ENCODE data around the gene AREG.

AREG gene

DNA sequence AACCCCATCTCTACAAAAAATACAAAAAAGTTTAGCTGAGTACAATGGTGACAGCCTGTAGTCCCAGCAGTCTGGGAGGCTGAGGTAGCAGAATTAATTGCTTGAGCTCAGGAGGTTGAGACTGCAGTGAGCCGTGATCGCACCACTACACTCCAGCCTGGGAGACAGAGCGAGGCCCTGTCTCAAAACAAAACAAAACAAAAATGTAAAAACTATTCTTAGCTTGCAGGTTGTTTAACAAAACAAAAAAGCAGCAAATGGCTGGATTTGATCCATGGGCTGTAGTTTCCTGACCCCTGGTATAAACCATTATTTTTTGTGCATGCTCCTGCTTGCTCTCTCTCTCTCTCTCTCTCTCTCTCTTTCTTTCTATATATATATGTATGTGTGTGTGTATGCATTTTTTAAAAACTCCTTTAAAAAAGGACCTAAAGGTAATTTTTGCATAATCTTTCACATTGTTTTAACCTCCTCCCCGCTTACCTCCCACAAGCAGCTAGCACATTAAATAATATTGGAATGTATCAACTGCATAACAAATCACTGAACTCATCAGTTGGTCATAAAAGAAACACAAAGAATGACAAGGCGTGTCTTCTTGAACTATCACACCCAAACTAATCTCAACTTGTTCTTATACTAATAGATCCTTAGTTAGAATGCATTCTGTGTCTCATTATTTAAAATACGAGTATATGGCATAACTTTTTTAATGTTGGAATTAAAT is 4.8 kb downstream of the AREG start:
- Histone ChIP-seq H3K4me2 (ENCODE audit: low read depth, low read length) (no peak overlapping the region), H3K9me2 (replicated peaks; ENCODE audit: insufficient read depth, low read length) (no peaks in the 10 kb centered on the region), H4K20me1 (ENCODE audit: insufficient read depth, low read length) (no peaks in the 10 kb centered on the region), H3K27me3 (replicated peaks; ENCODE audit: insufficient read depth, low read length) (no peaks in the 10 kb centered on the region), H3K4me3 (ENCODE audit: low read length) (no peak overlapping the region), H3K9ac (ENCODE audit: low read length) (no peak overlapping the region), H3F3A (ENCODE audit: insufficient read depth, low read length) (peaks cover 10% of the 10 kb centered on the region), H3K4me1 (ENCODE audit: low read length) (0 out of 2 replicates have a peak, but pooled peaks cover 6% of the 10 kb centered on the region), H3K27ac (ENCODE audit: low read length) (no peak overlapping the region), H2AFZ (ENCODE audit: low read length) (no peak overlapping the region), H3K9me3 (replicated peaks; ENCODE audit: insufficient read depth, low read length) (no peaks in the 10 kb centered on the region), H3K36me3 (replicated peaks; ENCODE audit: insufficient read depth, low read length) (no peaks in the 10 kb centered on the region), H3K79me2 (ENCODE audit: low read length) (no peaks in the 10 kb centered on the region)
- no peak for DNase-seq
- TF ChIP-seq, protein P1, sequence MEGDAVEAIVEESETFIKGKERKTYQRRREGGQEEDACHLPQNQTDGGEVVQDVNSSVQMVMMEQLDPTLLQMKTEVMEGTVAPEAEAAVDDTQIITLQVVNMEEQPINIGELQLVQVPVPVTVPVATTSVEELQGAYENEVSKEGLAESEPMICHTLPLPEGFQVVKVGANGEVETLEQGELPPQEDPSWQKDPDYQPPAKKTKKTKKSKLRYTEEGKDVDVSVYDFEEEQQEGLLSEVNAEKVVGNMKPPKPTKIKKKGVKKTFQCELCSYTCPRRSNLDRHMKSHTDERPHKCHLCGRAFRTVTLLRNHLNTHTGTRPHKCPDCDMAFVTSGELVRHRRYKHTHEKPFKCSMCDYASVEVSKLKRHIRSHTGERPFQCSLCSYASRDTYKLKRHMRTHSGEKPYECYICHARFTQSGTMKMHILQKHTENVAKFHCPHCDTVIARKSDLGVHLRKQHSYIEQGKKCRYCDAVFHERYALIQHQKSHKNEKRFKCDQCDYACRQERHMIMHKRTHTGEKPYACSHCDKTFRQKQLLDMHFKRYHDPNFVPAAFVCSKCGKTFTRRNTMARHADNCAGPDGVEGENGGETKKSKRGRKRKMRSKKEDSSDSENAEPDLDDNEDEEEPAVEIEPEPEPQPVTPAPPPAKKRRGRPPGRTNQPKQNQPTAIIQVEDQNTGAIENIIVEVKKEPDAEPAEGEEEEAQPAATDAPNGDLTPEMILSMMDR (IDR thresholded peaks at IDR 0.05; ENCODE audit: low read length), result no peak
- TF ChIP-seq EZH2 (optimal IDR thresholded peaks at IDR 0.05; ENCODE audit: low read depth, low read length) (no peak), EZH2phosphoT487 (IDR thresholded peaks at IDR 0.05; ENCODE audit: low read length) (no peak)

DNA sequence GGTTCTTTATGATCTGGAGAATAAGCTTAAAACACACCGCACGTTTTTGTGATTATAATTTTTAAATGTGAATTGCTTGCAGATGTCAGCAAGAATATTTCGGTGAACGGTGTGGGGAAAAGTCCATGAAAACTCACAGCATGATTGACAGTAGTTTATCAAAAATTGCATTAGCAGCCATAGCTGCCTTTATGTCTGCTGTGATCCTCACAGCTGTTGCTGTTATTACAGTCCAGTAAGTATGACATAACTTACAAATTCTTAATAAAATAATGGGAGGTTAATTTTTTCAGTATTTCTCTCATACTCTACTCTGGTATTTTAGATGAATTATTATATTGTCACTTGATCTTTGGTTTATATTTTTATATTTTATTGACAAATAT is 5.4 kb downstream of the AREG start:
- peaks cover 4% of the 10 kb centered on the region for H3F3A ChIP-seq (ENCODE audit: insufficient read depth, low read length)
- TF ChIP-seq EZH2 (optimal IDR thresholded peaks at IDR 0.05; ENCODE audit: low read depth, low read length), result no peak
- no peak for TF ChIP-seq EZH2phosphoT487 (IDR thresholded peaks at IDR 0.05; ENCODE audit: low read length)
- TF ChIP-seq, protein P1 (IDR thresholded peaks at IDR 0.05; ENCODE audit: low read length), result no peak
- no peak overlapping the region for H3K4me3 ChIP-seq (ENCODE audit: low read length)
- no peak overlapping the region for H3K4me2 ChIP-seq (ENCODE audit: low read depth, low read length)
- no peaks in the 10 kb centered on the region for H3K27me3 ChIP-seq (replicated peaks; ENCODE audit: insufficient read depth, low read length)
- 0 out of 2 replicates have a peak, but pooled peaks cover 6% of the 10 kb centered on the region for H3K4me1 ChIP-seq (ENCODE audit: low read length)
- no peaks in the 10 kb centered on the region for H3K79me2 ChIP-seq (ENCODE audit: low read length)
- H4K20me1 ChIP-seq (ENCODE audit: insufficient read depth, low read length), result no peaks in the 10 kb centered on the region
- no peak overlapping the region for H3K9ac ChIP-seq (ENCODE audit: low read length)
- H2AFZ ChIP-seq (ENCODE audit: low read length), result no peak overlapping the region
- no peak for DNase-seq
- H3K36me3 ChIP-seq (replicated peaks; ENCODE audit: insufficient read depth, low read length), result no peaks in the 10 kb centered on the region
- no peaks in the 10 kb centered on the region for H3K9me3 ChIP-seq (replicated peaks; ENCODE audit: insufficient read depth, low read length)
- H3K9me2 ChIP-seq (replicated peaks; ENCODE audit: insufficient read depth, low read length), result no peaks in the 10 kb centered on the region
- H3K27ac ChIP-seq (ENCODE audit: low read length), result no peak overlapping the region

DNA sequence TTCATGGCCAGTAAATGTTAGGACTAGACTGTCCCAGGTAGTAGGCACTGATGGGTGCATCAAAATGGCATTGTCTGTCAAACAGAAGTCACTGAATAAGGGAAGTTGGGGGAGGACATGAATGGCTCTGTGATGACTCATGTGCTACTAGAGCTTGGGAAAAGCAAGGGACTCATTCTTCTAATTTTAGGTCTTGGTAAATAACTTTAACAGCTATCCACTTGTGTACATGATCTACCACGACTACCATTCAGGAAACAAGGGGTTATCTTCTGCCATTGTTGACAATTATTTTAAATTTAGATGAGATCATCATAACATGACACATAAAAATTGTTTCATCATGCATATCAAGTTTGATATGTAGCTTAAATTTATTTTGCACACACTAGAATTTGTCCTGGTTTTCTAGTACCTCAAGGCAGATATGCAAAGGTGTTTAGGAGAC is 6.3 kb downstream of the AREG start:
- H3K4me2 ChIP-seq (ENCODE audit: low read depth, low read length), result no peak overlapping the region
- 0 out of 2 replicates have a peak, but pooled peaks cover 6% of the 10 kb centered on the region for H3K4me1 ChIP-seq (ENCODE audit: low read length)
- no peak for DNase-seq
- no peak overlapping the region for H3K27ac ChIP-seq (ENCODE audit: low read length)
- no peaks in the 10 kb centered on the region for H3K79me2 ChIP-seq (ENCODE audit: low read length)
- TF ChIP-seq, protein P1 (IDR thresholded peaks at IDR 0.05; ENCODE audit: low read length), result no peak
- TF ChIP-seq EZH2phosphoT487 (IDR thresholded peaks at IDR 0.05; ENCODE audit: low read length) (no peak), EZH2 (optimal IDR thresholded peaks at IDR 0.05; ENCODE audit: low read depth, low read length) (no peak)
- no peaks in the 10 kb centered on the region for H3K36me3 ChIP-seq (replicated peaks; ENCODE audit: insufficient read depth, low read length)
- H3K9ac ChIP-seq (ENCODE audit: low read length), result no peak overlapping the region
- H3F3A ChIP-seq (ENCODE audit: insufficient read depth, low read length), result no peaks in the 10 kb centered on the region
- no peaks in the 10 kb centered on the region for H3K9me3 ChIP-seq (replicated peaks; ENCODE audit: insufficient read depth, low read length)
- H4K20me1 ChIP-seq (ENCODE audit: insufficient read depth, low read length), result no peaks in the 10 kb centered on the region
- H3K4me3 ChIP-seq (ENCODE audit: low read length), result no peak overlapping the region
- H3K27me3 ChIP-seq (replicated peaks; ENCODE audit: insufficient read depth, low read length), result no peaks in the 10 kb centered on the region
- H2AFZ ChIP-seq (ENCODE audit: low read length), result no peak overlapping the region
- no peaks in the 10 kb centered on the region for H3K9me2 ChIP-seq (replicated peaks; ENCODE audit: insufficient read depth, low read length)
